Astrocyte (in vitro differentiated cells and primary cell): ENCODE results near the gene KIAA0513.

Experiments used
- EZH2 ChIP-seq: IDR thresholded peaks from 2 replicates; pipeline ENCODE4 v1.6.1; 2012; ENCODE audit warnings: mild to moderate bottlenecking, low read length, inconsistent platforms; ENCODE audit not compliant: insufficient read depth
- TF ChIP-seq, protein P1 (sequence below): IDR thresholded peaks from 2 replicates; pipeline ENCODE4 v1.5.1; 2011; ENCODE audit warnings: low read depth, mild to moderate bottlenecking, inconsistent platforms, low read length, moderate library complexity; ENCODE audit not compliant: insufficient read depth

DNA sequence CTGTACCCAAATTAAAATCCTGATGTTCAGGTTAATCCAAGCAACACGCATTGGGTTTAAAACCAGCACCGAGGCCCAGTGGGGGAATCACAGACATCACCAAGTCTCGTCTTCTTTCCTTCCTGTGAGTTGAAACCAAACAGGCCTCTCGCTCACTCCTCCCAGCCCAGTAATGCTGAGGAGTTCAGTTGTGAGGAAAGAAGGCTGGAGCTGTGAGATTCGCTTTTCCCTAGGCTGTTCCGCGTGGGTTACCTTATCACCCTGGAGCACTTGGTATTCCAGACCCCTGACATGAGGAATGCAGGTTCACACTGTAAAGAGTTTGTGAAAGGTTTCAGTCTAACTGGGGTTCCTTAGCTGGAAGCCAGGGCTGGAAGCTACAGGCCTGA, 63.9 kb downstream of the KIAA0513 start:
- TF ChIP-seq, protein P1, sequence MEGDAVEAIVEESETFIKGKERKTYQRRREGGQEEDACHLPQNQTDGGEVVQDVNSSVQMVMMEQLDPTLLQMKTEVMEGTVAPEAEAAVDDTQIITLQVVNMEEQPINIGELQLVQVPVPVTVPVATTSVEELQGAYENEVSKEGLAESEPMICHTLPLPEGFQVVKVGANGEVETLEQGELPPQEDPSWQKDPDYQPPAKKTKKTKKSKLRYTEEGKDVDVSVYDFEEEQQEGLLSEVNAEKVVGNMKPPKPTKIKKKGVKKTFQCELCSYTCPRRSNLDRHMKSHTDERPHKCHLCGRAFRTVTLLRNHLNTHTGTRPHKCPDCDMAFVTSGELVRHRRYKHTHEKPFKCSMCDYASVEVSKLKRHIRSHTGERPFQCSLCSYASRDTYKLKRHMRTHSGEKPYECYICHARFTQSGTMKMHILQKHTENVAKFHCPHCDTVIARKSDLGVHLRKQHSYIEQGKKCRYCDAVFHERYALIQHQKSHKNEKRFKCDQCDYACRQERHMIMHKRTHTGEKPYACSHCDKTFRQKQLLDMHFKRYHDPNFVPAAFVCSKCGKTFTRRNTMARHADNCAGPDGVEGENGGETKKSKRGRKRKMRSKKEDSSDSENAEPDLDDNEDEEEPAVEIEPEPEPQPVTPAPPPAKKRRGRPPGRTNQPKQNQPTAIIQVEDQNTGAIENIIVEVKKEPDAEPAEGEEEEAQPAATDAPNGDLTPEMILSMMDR = no peak
- no peak for TF ChIP-seq EZH2
